Activated gamma-delta T cell (primary cell): Measurements from ENCODE around the gene RAB2B.
"Not testable (repeated sequence)": the region's sequence is repeated elsewhere in the genome, so short reads cannot be mapped to it uniquely, and the experiment has no call there.

Experiments used
- DNase-seq: peaks from one replicate; lab custom pipeline; 2025; lab: John Stamatoyannopoulos, UW

The RAB2B gene

GRCh38 chr14:21486640-21487087 is 9.9 kb upstream of the RAB2B start:
- DNase-seq = no peak

GRCh38 chr14:21476523-21476924 is 235 bp downstream of the RAB2B start:
- DNase-seq = peak; percentile 77

GRCh38 chr14:21475767-21476522 is 814 bp downstream of the RAB2B start:
- no peak for DNase-seq

GRCh38 chr14:21467616-21468015 is 9.1 kb downstream of the RAB2B start:
- DNase-seq = no peak

GRCh38 chr14:21455912-21456667 is 20.7 kb downstream of the RAB2B start, which contains the start of gene CHD8:
CHD8 (minus strand) TSS chr14:21456123; CDS start chr14:21431643, 24,480 bp downstream.
- peak; percentile 93 for DNase-seq

- no peak for DNase-seq
Measured at GRCh38 chr14:21455592-21455911, 21.2 kb downstream of the RAB2B start.

GRCh38 chr14:21454843-21455544 is 21.8 kb downstream of the RAB2B start:
- no peak for DNase-seq

- DNase-seq = no peak
Measured at GRCh38 chr14:21449899-21450216, 26.9 kb downstream of the RAB2B start.

GRCh38 chr14:21442657-21443056 is 34.1 kb downstream of the RAB2B start:
- not testable (repeated sequence) for DNase-seq

GRCh38 chr14:21440859-21441258 is 35.9 kb downstream of the RAB2B start:
- no peak for DNase-seq

- peak; percentile 93 for DNase-seq
Measured at GRCh38 chr14:21437063-21437901, 39.5 kb downstream of the RAB2B start.

GRCh38 chr14:21436567-21437062 is 40.1 kb downstream of the RAB2B start:
- DNase-seq = no peak

- no peak for DNase-seq
Measured at GRCh38 chr14:21431126-21431525, 45.6 kb downstream of the RAB2B start.

GRCh38 chr14:21428930-21429329 is 47.8 kb downstream of the RAB2B start:
- no peak for DNase-seq

GRCh38 chr14:21426692-21427091 is 50.1 kb downstream of the RAB2B start:
- DNase-seq = no peak

- no peak for DNase-seq
Measured at GRCh38 chr14:21419528-21419927, 57.2 kb downstream of the RAB2B start.

GRCh38 chr14:21415329-21415728 is 61.4 kb downstream of the RAB2B start:
- DNase-seq = no peak

- no peak for DNase-seq
Measured at GRCh38 chr14:21414137-21414631, 62.6 kb downstream of the RAB2B start.
